Neural crest cell (in vitro differentiated cells): ENCODE data around the gene STPG2. TPM values are rescaled to one million over a fixed set of nuclear protein-coding genes. Genes with fewer than 3 reads are reported as not detected.

Source experiments
- DNase-seq: peaks from one replicate; pipeline ENCODE4 v3.0.0; 2021; ENCODE audit warnings: low read depth, mixed read lengths, low spot score
- H3K27ac Mint-ChIP-seq: one replicate; pipeline ENCODE4 v1.8.0; 2021; ENCODE audit warnings: mild to moderate bottlenecking, mixed read lengths; ENCODE audit not compliant: unreplicated experiment
- H3K27me3 Mint-ChIP-seq: 2 replicates; pipeline ENCODE4 v1.8.0; 2021; ENCODE audit warnings: low read depth, mild to moderate bottlenecking, mixed read lengths
- H3K36me3 Mint-ChIP-seq: 2 replicates; pipeline ENCODE4 v1.8.0; 2021; ENCODE audit warnings: low read depth, mild to moderate bottlenecking, mixed read lengths
- H3K4me1 Mint-ChIP-seq: 2 replicates; pipeline ENCODE4 v1.8.0; 2021; ENCODE audit warnings: mixed read lengths
- H3K4me3 Mint-ChIP-seq: one replicate; pipeline ENCODE4 v1.8.0; 2021; ENCODE audit warnings: mild to moderate bottlenecking, mixed read lengths
- H3K9me3 Mint-ChIP-seq: 2 replicates; pipeline ENCODE4 v1.8.0; 2021; ENCODE audit warnings: mixed read lengths
- CTCF ChIP-seq: fragments of 200-600 bp; sonication (generic); conservative IDR thresholded peaks from 2 replicates; pipeline ENCODE4 v1.5.0; 2021; ENCODE audit warnings: antibody characterized with exemption, mild to moderate bottlenecking
- total RNA-seq: library from RNA; stranded (reverse); gene quantifications from 2 replicates; pipeline ENCODE4 v1.2.1, GENCODE V29; 2021

The STPG2 gene
- total RNA-seq, 1 donor from 2014 or later, result 0.21 TPM

GRCh38 chr4:97587912-97588311, 555.4 kb downstream of the STPG2 start:
- DNase-seq, result no peak
- no peak overlapping the region for H3K27ac Mint-ChIP-seq
- H3K36me3 Mint-ChIP-seq, result no peaks in the 10 kb centered on the region
- H3K27me3 Mint-ChIP-seq, result no peaks in the 10 kb centered on the region
- no peak for TF ChIP-seq CTCF
- H3K9me3 Mint-ChIP-seq, result peaks cover 5% of the 10 kb centered on the region
- H3K4me1 Mint-ChIP-seq, result no peaks in the 10 kb centered on the region
- H3K4me3 Mint-ChIP-seq, result no peak overlapping the region

GRCh38 chr4:97585274-97585673, 558.0 kb downstream of the STPG2 start:
- H3K27me3 Mint-ChIP-seq, result no peaks in the 10 kb centered on the region
- no peaks in the 10 kb centered on the region for H3K4me1 Mint-ChIP-seq
- no peak overlapping the region for H3K4me3 Mint-ChIP-seq
- H3K9me3 Mint-ChIP-seq, result peaks cover 5% of the 10 kb centered on the region
- TF ChIP-seq CTCF, result no peak
- H3K36me3 Mint-ChIP-seq, result no peaks in the 10 kb centered on the region
- H3K27ac Mint-ChIP-seq, result no peak overlapping the region
- DNase-seq, result no peak

GRCh38 chr4:97582890-97583289, 560.4 kb downstream of the STPG2 start:
- H3K9me3 Mint-ChIP-seq, result peaks cover 5% of the 10 kb centered on the region
- no peaks in the 10 kb centered on the region for H3K27me3 Mint-ChIP-seq
- no peak overlapping the region for H3K27ac Mint-ChIP-seq
- no peaks in the 10 kb centered on the region for H3K36me3 Mint-ChIP-seq
- H3K4me1 Mint-ChIP-seq, result no peaks in the 10 kb centered on the region
- no peak overlapping the region for H3K4me3 Mint-ChIP-seq
- TF ChIP-seq CTCF, result no peak
- DNase-seq, result no peak

- Mint-ChIP-seq H3K4me1 (no peaks in the 10 kb centered on the region), H3K9me3 (peaks cover 6% of the 10 kb centered on the region), H3K36me3 (no peaks in the 10 kb centered on the region), H3K27me3 (no peaks in the 10 kb centered on the region), H3K4me3 (no peak overlapping the region), H3K27ac (no peak overlapping the region)
- DNase-seq, result no peak
- no peak for TF ChIP-seq CTCF
Observed at GRCh38 chr4:97577004-97577403, 566.3 kb downstream of the STPG2 start.

- no peak for TF ChIP-seq CTCF
- Mint-ChIP-seq H3K27ac (no peak overlapping the region), H3K27me3 (no peaks in the 10 kb centered on the region), H3K4me1 (no peaks in the 10 kb centered on the region), H3K4me3 (no peak overlapping the region), H3K36me3 (peaks cover 5% of the 10 kb centered on the region), H3K9me3 (peaks cover 7% of the 10 kb centered on the region)
- no peak for DNase-seq
Observed at GRCh38 chr4:97560009-97560408, 583.3 kb downstream of the STPG2 start.
